ENCODE results near the gene ATG9A.

Gene ATG9A

DNA sequence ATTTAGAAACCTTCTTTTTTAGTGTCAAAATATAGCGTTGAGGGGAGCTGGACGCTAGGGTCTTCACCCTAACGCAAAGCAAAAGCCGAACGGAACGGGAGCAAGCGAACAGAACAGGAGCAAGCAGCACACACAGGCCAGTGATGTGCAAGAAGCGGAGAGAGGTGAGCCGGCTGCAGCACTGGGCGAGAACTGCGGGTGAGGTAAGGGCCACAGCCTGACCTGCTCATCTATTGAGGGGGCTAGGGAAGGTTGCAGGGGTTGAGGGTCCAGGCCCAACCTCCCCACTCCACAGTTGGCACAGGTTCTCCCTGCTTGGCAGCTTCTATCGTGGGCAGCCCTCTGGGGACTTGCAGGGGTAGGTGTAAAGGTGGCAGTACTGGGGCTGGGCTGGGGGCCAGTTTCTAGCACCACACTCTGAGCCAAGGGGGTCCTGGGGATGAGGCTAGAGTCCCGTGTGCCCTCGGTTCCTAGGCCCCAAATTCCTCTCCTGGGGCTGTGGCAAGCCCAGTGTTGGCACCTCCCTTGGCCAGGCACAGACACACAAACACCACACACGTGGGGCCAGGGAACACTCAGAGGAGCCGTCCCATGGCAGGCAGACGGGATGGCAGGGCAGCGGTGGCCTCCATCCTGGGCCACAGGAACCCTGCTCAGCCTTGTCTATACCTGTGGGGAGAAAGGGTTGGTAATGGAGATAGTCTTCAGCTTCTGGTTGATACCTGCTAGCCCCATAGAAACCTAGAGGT lies 9.5 kb downstream of the ATG9A start:
- FAIRE-seq: no peak

DNA sequence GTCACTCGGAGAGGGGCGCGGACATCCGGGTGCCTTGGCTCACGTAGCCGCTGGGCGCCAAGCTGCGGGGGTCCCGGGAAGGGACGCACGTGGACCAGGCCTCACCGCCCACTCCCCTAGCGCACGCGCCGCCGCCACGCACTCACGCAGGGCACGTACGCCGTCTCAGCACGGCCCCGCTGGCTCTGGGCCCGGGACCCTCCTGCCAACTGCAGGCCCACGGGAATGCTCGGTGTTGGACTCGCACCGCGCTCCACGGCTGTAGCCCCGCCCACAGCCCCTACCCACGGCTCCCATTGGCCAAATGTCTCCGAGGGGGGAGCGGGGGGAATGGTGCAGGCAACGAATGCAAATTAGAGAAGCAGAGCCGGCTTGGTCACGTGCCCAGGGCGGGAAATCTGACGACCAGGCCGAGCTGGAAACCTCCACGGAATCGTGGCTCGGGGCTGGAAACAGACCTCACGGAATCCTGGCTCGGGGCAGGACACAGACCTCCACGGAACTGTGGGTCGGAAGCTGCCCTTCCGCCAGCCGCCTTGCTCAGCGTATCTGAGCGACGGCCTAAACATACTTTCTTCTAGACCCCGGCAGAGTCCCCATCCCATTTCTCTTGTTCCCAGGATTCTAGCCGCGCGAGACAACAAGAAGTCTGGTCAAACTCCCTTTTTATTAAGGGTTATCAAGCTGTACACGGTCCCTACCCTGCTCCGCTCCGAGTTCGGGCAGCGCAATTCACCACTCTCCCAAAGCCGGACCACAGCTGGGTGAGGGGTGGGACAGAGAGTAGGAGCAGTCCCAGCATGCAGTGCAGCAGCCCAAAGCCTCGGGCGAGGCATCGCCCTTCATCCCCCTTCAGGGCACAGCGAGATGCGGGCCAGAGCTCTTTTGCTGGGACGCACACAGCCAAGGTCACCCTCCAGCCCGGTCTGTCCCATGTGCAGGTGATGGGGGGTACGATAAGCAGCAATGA lies 10.4 kb downstream of the ATG9A start, which contains the start of gene ABCB6:
Gene ABCB6 (minus strand): TSS at position 227 of the 970 bp plus-strand sequence. CDS start 285 bp downstream, outside the sequence.
- no peak for FAIRE-seq

DNA sequence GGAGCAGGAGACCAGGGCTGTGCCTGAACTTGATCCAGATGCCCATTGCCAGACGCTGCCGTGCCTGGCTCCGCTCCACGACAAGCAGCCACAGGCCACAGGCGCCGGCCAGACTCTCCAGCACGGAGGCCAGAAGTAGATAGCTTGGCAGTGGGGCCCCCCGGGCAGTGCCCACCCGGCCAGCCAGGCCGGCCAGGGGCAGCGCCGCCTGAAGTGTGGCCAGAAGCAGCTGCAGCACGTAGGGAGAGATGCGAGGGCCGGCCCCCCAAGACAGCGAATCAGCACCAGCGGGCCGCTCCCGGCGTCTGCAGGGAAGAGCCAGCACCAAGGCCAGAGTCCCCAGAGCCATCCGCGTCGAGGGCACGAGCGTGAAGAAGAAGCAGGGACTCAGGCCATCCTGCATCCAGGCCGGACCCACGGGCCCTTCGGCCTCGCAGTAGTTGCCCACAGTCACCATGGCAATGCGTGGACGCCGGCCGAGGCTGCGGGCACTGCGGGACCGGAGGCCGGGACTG lies 11.2 kb downstream of the ATG9A start:
- no peak for FAIRE-seq

DNA sequence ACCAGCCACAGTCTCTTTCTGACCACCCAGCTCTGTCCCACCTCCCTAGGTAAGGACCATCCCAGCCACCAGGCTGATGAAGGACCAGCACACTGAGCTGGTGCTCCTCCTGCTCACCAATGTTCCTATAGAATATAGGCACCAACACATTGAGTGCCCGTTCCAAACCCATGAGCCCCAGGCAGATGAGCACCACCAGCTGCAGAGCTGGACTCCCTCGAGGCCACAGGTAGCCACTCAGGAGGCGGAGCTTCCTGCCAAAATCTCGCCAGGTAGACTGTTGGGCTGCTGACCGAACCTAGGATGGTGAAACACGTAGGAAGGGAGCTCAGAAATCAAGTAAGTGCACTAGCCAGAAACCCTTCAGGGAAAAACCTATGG lies 12.9 kb downstream of the ATG9A start:
- no peak for FAIRE-seq

DNA sequence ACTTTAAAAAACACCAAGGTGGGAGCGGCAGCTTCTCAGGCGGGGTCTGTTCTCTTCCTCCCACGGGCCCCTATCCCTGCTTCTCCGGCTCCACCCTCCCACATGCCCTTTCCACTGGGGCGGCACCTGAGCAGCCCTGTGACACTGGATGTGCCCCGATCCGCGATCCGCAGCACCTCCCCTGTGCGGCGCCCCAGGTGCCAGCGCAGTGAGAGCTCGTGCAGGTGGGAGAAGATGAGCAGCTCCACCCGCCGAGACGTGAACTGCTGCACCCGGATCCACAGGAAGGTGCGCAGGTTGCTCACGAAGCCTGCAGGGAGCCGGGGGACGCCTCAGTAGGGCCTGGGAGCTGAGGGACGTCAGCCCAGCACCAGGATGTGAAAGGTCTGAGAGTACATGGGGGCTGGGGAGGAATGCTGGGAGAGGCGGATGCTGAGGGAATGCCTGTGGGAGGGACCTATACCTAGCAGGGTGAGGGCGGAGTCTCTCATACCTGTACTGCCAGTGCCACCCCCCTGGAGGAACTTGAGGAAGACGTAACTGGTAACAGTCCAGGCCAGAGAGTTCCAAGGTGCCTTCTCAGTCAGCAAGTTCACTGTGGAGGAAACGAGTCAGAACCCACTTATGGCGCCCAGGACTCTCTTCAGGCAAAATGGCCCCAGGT lies 13.4 kb downstream of the ATG9A start:
- no peak for FAIRE-seq

DNA sequence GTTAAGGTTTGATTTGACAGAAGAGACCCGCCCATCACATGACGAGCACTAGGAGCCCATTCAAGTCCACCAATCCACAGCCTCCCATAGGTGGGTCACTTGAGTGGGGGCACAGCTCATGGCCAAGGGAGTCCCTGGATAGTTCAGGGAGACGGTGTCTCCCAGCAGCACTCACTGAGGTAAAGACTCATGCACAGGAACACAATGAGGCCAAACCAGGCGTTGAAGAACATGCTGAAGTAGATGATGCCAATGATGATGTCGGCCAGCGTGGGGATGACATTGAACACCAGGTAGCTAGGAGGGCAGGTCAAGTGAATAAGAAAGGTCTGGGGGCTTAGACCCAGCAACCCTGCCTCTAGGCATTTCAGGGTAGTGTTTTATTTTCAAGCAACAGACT lies 14.7 kb downstream of the ATG9A start:
- FAIRE-seq: no peak

DNA sequence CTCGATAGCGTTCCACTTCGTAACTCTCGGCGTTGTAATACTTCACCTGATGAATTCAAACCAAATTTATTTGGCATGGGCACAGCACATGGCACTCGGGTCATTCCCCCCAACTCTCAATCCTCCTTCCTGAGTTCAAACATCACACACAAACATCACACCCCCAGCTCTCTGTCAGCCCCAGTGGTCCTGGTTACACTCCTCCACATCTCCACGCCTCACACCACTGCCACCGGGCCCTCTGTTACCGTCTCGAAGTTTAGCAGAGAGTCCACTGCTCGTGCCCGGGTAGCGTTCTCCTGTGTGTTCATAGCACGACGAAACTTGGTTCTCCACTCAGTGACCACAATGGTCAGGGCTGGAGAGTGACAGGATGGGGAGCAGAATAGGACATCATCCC lies 15.3 kb downstream of the ATG9A start:
- no peak for FAIRE-seq

DNA sequence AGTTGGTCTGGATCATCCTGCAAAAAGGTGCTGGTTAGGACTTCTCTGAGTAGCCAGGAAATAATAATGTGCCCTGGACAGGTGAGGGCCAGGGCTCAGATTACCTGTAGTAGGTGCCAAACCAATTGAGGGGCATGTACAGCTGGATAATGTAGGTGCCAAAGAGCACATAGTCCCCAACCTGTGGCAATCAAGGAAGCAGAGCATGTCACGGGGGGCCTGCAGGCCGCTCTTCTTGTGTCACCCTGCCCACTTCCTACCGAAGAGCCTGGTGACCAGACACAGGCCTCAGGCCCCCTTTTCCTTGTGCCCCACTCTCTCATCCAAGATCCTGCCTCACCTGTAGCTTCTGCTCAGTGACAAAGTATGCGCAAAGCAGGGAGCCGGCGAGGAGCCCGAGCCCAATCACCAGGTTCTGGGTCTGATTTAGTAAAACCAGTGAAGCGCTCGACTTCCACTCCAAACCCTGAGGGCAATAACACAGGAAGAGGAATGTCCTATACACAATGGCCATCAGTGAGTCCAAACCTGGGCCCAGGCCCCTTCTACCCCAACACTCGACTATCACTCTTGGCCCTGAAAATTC lies 15.9 kb downstream of the ATG9A start:
- no peak for FAIRE-seq

DNA sequence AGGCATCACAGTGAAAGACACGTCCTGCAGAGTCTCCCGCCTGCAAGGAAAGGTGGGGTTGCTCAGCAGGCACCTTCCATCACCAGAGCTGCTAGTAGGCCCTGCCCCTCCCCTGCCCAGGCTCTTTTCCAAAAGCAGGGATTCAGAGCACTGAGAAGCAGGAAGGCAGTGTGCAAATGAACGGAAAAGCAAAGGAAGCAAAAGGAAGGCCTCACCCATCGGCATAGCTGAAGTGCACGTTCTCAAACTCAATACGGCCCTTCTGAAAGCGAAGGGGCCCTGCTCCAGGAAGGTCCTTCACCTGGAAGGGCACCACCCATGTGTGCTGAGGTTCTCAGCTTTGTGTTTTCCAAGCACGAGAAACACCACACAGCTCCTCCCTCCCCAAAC lies 16.4 kb downstream of the ATG9A start:
- no peak for FAIRE-seq

DNA sequence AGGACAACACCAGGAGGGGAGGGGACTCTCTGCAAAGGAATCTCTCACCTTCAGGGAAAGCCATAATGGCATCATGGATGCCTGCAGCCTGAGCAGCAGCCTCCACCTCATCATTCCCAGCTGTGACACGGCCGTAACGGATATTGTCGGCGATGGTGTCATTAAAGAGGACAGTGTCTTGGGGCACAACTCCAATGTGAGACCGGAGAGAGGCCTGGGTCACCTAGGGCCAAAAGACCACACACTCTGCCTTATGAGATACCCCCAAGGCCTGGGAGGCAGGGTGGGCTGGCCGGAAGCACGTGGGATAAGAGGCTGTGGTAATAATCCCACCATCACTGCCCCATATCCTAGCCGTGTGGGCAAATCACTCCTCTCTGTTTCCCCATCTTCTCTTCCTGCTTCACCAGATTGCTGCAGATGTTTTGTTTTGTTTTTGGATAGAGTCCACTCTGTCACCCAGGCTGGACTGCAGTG lies 18.5 kb downstream of the ATG9A start:
- no peak for FAIRE-seq

DNA sequence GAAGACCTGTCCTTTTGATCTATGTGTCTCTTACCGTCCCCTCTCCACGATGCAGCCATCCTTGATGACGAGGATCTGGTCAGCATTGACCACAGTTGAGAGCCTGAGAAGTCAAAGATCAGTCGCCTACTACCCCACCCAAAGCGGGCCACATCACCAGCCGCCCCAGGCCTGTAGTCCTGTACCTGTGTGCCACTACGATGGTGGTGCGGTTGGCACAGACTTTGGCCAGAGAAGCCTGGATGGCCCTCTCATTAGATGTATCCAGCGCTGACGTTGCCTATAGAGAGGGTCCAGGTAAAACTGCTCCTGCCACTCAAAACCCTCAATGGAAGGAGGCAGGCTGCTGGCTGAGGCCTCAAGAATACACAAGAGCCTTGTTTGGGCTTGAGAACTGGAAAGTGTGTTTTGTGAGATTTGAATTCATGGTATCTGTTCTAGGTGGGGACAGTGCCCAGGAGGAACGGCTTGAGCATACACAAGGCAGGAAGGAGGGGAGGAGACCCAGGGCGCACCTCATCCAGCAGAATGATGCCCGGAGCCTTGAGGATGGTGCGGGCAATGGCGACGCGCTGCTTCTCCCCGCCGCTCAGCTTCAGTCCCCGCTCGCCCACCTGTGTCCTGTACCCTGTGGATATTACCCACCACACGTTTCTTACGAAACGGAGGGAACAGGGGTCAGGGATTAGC lies 19.1 kb downstream of the ATG9A start:
- no peak for FAIRE-seq

DNA sequence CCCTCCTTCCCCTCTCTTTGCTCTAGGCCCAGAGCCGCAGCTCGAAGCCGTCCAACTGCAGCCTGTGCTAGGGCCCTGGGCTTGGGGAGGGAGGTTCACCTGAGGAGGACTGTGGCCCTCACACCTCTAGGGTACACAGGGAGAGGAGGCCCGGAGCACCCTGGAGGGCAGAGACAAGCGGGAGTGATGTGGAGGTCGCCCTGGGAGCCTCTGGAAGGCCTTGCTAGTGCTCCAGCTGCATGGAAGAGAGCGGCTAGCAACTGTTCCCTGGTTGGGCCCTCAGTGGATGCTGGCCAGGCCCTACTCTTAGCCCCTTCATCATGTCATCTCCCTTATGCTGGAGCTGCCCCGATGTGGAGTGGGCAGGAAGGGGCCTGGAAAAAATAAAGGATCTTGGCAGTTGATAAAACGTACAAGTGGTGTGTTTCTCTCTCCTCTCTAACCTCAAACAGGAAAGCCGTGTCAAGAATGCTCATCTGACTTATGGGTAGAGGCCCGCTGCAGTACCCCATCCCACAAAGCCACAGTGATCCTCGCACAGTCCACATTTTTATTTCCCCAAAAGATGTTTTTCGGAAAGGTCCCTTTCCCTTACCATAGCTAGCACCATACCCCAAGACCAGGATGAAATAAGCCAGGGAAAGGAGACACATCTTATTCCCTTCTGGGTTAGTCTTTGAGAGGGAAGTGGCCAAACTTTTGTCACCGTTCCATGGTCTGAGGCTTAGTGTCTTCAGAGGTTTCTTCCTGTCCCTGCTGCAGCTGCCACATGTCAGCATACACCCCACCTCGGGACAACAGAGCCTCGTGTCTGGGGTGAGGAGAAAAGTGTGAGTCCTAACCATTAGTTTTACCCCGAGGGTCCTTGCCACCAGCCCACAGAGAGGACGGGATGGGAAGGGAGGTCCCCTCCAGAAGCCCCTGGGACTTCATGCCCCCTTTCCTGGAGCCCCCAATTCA lies 19.9 kb downstream of the ATG9A start:
- FAIRE-seq: no peak

DNA sequence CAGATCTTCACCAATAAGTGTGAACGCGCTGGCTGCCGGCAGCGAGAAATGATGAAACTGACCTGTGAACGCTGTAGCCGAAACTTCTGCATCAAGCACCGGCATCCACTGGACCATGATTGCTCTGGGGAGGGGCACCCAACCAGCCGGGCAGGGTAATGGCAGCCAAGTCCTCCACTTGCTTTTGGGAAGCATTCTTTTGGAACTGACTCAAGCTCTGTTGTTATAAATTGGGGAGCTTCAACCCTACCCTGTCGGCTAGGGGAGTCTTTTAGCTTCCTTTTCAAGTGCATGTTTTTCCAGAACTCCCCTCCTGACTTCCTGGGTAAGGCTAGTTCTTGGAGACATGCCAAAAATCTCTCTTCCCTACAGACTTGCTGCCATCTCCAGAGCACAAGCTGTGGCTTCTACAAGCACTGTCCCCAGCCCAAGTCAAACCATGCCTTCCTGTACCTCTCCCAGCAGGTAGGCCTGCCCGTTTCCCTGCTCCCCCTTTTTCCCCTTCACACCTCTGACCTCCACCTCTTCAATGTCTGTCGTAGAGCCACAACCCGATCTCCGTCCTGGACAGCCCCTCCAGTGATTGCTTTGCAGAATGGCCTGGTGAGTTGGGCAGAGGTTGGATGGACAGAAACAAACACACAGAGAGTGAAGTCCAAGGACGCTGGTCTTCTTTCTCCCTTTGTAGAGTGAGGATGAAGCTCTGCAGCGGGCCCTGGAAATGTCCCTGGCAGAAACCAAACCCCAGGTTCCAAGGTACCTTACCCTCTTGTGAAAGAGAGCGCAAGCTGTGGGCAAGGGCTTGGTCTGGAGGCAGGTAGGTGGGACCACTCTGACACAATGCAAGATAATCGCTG lies 21.3 kb downstream of the ATG9A start:
- FAIRE-seq: no peak

DNA sequence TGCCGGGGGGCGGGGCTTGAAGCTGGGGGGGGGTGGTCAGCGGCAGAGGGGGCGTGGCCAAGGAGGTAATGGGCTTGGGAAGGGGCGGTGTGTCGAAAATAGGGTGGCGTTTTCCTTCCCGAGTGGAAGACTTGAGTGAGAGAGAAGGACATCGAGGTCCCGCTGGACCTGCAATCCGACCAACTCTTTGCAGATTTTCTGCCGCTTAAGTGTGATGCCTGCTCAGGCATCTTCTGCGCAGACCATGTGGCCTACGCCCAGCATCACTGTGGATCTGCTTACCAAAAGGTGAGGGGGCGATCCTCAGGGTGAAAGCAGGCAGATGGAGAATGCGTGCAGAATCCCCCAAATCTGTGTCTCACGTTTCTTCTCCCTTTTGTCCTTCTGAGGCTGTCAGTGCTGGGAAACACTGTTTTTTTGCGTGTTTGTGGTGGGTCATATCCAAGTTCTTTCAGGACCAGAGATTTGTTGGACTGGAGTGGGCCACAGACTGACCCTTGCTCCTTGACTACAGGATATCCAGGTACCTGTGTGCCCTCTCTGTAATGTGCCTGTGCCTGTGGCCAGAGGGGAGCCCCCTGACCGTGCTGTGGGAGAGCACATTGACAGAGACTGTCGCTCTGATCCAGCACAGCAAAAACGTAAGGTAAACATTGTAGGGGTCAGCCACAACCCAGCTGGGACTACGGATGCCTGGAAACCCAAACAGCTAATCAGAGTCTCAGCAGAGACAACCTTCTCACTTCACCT lies 22.1 kb downstream of the ATG9A start:
- no peak for FAIRE-seq

DNA sequence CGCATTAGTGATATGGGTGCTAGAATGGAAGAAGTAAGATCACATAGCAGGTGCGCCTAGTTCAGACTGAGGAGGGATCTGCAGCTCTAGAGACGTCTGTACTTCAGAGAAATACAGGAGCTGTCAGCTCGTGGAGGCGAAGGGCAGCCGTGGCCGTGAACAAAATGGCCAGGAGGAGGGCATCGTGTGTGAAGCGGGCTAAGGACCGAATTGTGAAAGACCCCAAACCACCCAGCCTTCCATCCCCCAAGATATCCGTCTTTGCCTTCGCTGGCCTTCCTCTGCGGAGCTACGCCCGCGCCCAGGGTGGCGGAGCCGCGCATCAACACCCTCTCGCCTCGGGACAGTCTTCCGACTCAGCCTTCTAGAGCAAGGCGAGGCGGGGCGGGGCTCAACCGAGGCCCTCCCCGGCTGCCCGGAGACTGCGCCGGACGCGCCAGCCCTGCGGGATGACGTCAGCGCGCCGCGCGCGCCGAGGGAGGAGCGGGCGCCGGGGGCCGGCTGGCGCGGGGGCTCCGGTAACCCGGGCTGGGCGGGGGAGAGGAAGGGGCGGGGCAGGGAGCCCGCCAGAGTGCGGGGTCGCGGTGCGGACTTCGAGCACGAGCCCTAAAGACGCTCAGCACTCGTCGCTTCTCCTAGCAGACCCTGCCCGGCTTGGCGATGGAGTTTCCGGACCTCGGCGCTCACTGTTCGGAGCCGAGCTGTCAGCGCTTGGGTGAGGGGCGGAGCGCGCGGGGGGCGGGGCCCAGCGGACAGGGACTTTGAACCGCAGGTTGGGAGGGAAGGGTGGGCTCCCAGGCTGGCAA lies 22.9 kb downstream of the ATG9A start, which contains the start of gene ZFAND2B:
Gene ZFAND2B (plus strand): TSS at position 455 of the 806 bp plus-strand sequence. CDS start 206 bp downstream, at position 661.
- no peak for FAIRE-seq

DNA sequence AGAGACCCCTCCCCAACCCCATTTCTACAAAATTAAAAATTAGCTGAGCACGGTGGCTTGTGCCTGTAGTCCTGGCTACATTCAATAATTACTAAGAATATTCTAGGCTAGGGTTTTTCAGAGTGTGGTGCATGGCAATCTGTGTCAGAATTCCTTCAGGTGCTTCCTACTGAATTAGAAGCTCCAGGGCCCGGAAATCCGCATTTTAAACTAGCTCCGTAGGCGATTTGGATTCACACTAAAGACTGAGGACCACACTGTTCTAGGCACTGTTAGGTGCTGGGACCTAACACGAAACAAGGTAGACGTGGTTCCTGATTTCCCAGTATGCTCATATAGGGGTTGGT lies 23.5 kb downstream of the ATG9A start:
- no peak for FAIRE-seq

DNA sequence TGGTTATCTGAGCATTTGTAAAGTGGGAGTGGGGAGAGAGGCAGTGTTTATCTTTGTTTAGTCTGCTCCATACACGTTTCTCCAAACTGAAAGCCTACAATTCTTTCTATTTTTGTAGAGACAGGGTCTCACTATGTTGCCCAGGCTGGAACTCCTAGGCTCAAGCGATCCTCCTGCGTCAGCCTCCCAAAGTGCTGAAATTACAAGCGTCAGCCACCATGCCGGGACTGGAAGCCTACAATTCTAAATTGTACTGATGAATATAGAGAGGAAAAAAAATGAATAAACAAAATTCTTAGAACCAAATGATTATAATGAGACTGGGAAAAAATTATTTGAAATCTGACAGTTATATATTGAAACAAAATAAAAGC lies 24.3 kb downstream of the ATG9A start:
- FAIRE-seq: no peak

Measured in TTC549 (cell line).